H1 (cell line): ENCODE measurements around the gene SKA1. TPM values are rescaled to one million over a fixed set of nuclear protein-coding genes. Genes with fewer than 3 reads are reported as not detected.
A peak's percentile ranks its signal among the peaks of the same experiment; 100 is the strongest.

Source experiments
- CTCF ChIA-PET: fragments of 300-600 bp; sonication (Branson Sonifier 250); formaldehyde crosslinking; loops from one replicate; lab custom pipeline; 2021; ENCODE audit not compliant: partially characterized antibody; lab: Charles Lee
- POLR2A ChIA-PET: fragments of 300-600 bp; sonication (Branson Sonifier 250); formaldehyde crosslinking; loops from one replicate; lab custom pipeline; 2021; ENCODE audit warnings: inconsistent platforms; ENCODE audit not compliant: partially characterized antibody; lab: Charles Lee
- DNase-seq, 2 experiments: peaks; one replicate each; pipeline versions ENCODE4 v3.0.0 to v3.0.0-alpha.2; 2010 to 2022; ENCODE audit warnings: low spot score in 2 of 2, low read depth in 1 of 2, mixed read lengths in 1 of 2
- FAIRE-seq: peaks from 2 replicates; lab custom pipeline; 2011; peaks lifted over from hg19 to GRCh38; lab: Jason Lieb, UNC
- H2AFZ ChIP-seq: 2 replicates; pipeline ENCODE4 v1.8.1; 2012; ENCODE audit warnings: low read length, inconsistent platforms
- H2AK5ac ChIP-seq: 2 replicates; pipeline ENCODE4 v1.6.1; 2013; ENCODE audit warnings: low read depth, low read length
- H2BK120ac ChIP-seq: replicated peaks from 2 replicates; pipeline ENCODE3; 2013; ENCODE audit warnings: low read depth, low read length, inconsistent platforms
- H2BK12ac ChIP-seq: 2 replicates; pipeline ENCODE4 v1.6.1; 2013; ENCODE audit warnings: low read depth, low read length
- H2BK15ac ChIP-seq: 2 replicates; pipeline ENCODE4 v1.6.1; 2013; ENCODE audit warnings: low read length
- H2BK20ac ChIP-seq: 2 replicates; pipeline ENCODE4 v1.6.1; 2013; ENCODE audit warnings: low read length
- H2BK5ac ChIP-seq: 2 replicates; pipeline ENCODE4 v1.6.1; 2013; ENCODE audit warnings: low read depth, low read length
- H3K14ac ChIP-seq: 2 replicates; pipeline ENCODE4 v1.6.1; 2013; ENCODE audit warnings: inconsistent platforms; ENCODE audit not compliant: insufficient read length
- H3K18ac ChIP-seq: 2 replicates; pipeline ENCODE4 v1.6.1; 2013; ENCODE audit warnings: low read length; ENCODE audit errors: extremely low read depth
- H3K23ac ChIP-seq: 2 replicates; pipeline ENCODE4 v1.6.1; 2013; ENCODE audit warnings: inconsistent platforms; ENCODE audit not compliant: insufficient read length
- H3K23me2 ChIP-seq: 2 replicates; pipeline ENCODE4 v1.6.1; 2013; ENCODE audit warnings: low read depth, low read length
- H3K27ac ChIP-seq: 2 replicates; pipeline ENCODE4 v1.6.1; 2011; ENCODE audit warnings: low read depth, low read length, inconsistent platforms
- H3K27me3 ChIP-seq, 4 experiments: replicated peaks in 1 of 4; 1 replicate in 1 of 4; 2 replicates in 3 of 4; pipeline versions ENCODE4 v1.6.1 to v1.8.1; 2011 to 2013; ENCODE audit warnings: low read length in 3 of 4, mild to moderate bottlenecking in 3 of 4, inconsistent platforms in 2 of 4, mixed read lengths in 2 of 4, moderate library complexity in 1 of 4; ENCODE audit not compliant: control insufficient read depth in 3 of 4, insufficient read depth in 3 of 4; ENCODE audit errors: extremely low read depth in 1 of 4
- H3K36me3 ChIP-seq, 4 experiments: 2 replicates each; pipeline versions ENCODE4 v1.6.1 to v1.8.1; 2011 to 2013; ENCODE audit warnings: mild to moderate bottlenecking in 4 of 4, low read length in 3 of 4, moderate library complexity in 2 of 4, control low read depth in 1 of 4, inconsistent platforms in 1 of 4; ENCODE audit not compliant: insufficient read depth in 4 of 4, control insufficient read depth in 2 of 4
- H3K4ac ChIP-seq: replicated peaks from 2 replicates; pipeline ENCODE3; 2013; ENCODE audit warnings: low read length, low read depth, mixed read lengths, inconsistent platforms; ENCODE audit not compliant: insufficient read length
- H3K4me1 ChIP-seq, 4 experiments: replicated peaks in 1 of 4; 1 replicate in 1 of 4; 2 replicates in 3 of 4; pipeline versions ENCODE4 v1.6.1 to v1.8.1; 2011 to 2013; ENCODE audit warnings: low read length in 3 of 4, inconsistent platforms in 2 of 4, mixed read lengths in 1 of 4; ENCODE audit not compliant: insufficient read depth in 4 of 4, control insufficient read depth in 3 of 4
- H3K4me2 ChIP-seq, 2 experiments: 2 replicates each; pipeline versions ENCODE4 v1.6.1 to v1.8.1; 2011 to 2013; ENCODE audit warnings: low read depth in 2 of 2, low read length in 2 of 2, control low read depth in 1 of 2, inconsistent platforms in 1 of 2, mild to moderate bottlenecking in 1 of 2; ENCODE audit not compliant: insufficient read depth in 1 of 2
- H3K4me3 ChIP-seq, 4 experiments: fragments of 200-600, 300-600 bp in 1 of 4; sonication (generic), shearing (Covaris generic), sonication (Bioruptor Twin) in 1 of 4; 2 replicates each; pipeline versions ENCODE4 v1.5.1 to v1.8.1; 2011 to 2016; ENCODE audit warnings: low read length in 4 of 4, low read depth in 3 of 4, control low read depth in 2 of 4, inconsistent platforms in 2 of 4, mild to moderate bottlenecking in 2 of 4, mixed read lengths in 1 of 4, moderate library complexity in 1 of 4; ENCODE audit not compliant: insufficient read depth in 2 of 4; ENCODE audit errors: extremely low read depth in 1 of 4
- H3K56ac ChIP-seq: replicated peaks from 2 replicates; pipeline ENCODE3; 2013; ENCODE audit warnings: low read depth, mild to moderate bottlenecking, mixed read lengths, low read length, inconsistent platforms; ENCODE audit not compliant: insufficient read length
- H3K79me1 ChIP-seq: 2 replicates; pipeline ENCODE4 v1.6.1; 2013; ENCODE audit warnings: low read depth, low read length, control low read depth
- H3K79me2 ChIP-seq, 2 experiments: 2 replicates each; pipeline versions ENCODE4 v1.6.1 to v1.8.1; 2012 to 2013; ENCODE audit warnings: low read length in 2 of 2, mild to moderate bottlenecking in 2 of 2, inconsistent platforms in 1 of 2; ENCODE audit not compliant: insufficient read depth in 2 of 2, control insufficient read depth in 1 of 2
- H3K9ac ChIP-seq, 4 experiments: replicated peaks in 1 of 4; 1 replicate in 1 of 4; 2 replicates in 3 of 4; pipeline versions ENCODE4 v1.6.1 to v1.8.1; 2011 to 2013; ENCODE audit warnings: low read depth in 3 of 4, low read length in 3 of 4, control low read depth in 2 of 4, mild to moderate bottlenecking in 2 of 4, moderate library complexity in 2 of 4, inconsistent platforms in 1 of 4; ENCODE audit errors: extremely low read depth in 1 of 4
- H3K9me3 ChIP-seq, 2 experiments: 2 replicates each; pipeline versions ENCODE4 v1.6.1 to v1.8.1; 2012 to 2013; ENCODE audit warnings: mild to moderate bottlenecking in 2 of 2, moderate library complexity in 2 of 2, control low read depth in 1 of 2, inconsistent platforms in 1 of 2, low read depth in 1 of 2, low read length in 1 of 2, mixed read lengths in 1 of 2; ENCODE audit not compliant: insufficient read depth in 2 of 2
- H4K20me1 ChIP-seq, 2 experiments: replicated peaks in 1 of 2; 2 replicates each; pipeline versions ENCODE3 to v1.8.1; 2011 to 2013; ENCODE audit warnings: inconsistent platforms in 2 of 2, low read length in 2 of 2, mild to moderate bottlenecking in 1 of 2; ENCODE audit not compliant: insufficient read depth in 2 of 2, control insufficient read depth in 1 of 2
- H4K5ac ChIP-seq: 2 replicates; pipeline ENCODE4 v1.6.1; 2013; ENCODE audit warnings: low read length, low read depth, mixed read lengths, inconsistent platforms; ENCODE audit not compliant: insufficient read length
- H4K8ac ChIP-seq: 2 replicates; pipeline ENCODE4 v1.8.0; 2013; ENCODE audit warnings: mild to moderate bottlenecking, moderate library complexity, low read length, inconsistent platforms; ENCODE audit not compliant: insufficient read depth; ENCODE audit errors: extremely low read depth
- H4K91ac ChIP-seq: replicated peaks from 2 replicates; pipeline ENCODE3; 2013; ENCODE audit warnings: low read length, mixed read lengths, inconsistent platforms; ENCODE audit not compliant: insufficient read length
- BACH1 ChIP-seq: IDR thresholded peaks from 2 replicates; pipeline ENCODE4 v1.6.1; 2012; ENCODE audit warnings: low read length, improper control_type of control experiment
- SP1 ChIP-seq: IDR thresholded peaks from 2 replicates; pipeline ENCODE4 v1.6.1; 2011; ENCODE audit warnings: low read depth, low read length
- WGBS, 2 experiments: shearing (Covaris generic) in 1 of 2; methylation state at CpG; one replicate each; pipeline versions ENCODE4 v1.1.6 to v1.1.7; 2013 to 2015; ENCODE audit warnings: low lambda C conversion rate in 2 of 2, mixed read lengths in 2 of 2, inconsistent platforms in 1 of 2, low coverage in 1 of 2, missing lambda C conversion rate in 1 of 2; ENCODE audit not compliant: insufficient replicate concordance in 2 of 2, insufficient coverage in 1 of 2, insufficient read length in 1 of 2; ENCODE audit errors: extremely low coverage in 1 of 2, missing lambda C conversion rate in 1 of 2; 5-methylcytosine and 5-hydroxymethylcytosine counted together
- polyA plus RNA-seq, 7 experiments: library from polyadenylated mRNA; depleted of rRNA in 3 of 7; stranded (reverse) in 5 of 7; unstranded in 2 of 7; fragments of >200 nt in 5 of 7; fragments of 200-250 nt in 2 of 7; gene quantifications; 1 replicate in 5 of 7; 2 replicates in 1 of 7; 4 replicates in 1 of 7; pipeline versions ENCODE4 v1.2.1 to v1.2.3, GENCODE V29; 2011 to 2013; ENCODE audit warnings: missing spikeins in 2 of 7, mixed read lengths in 2 of 7
- total RNA-seq: library from RNA; stranded (reverse); fragmentation: NEBNext Ultra II Directional; extraction: Animal tissue kit (Norgen Biotek cat#: 25700); gene quantifications from 2 replicates; pipeline ENCODE4 v1.2.1, GENCODE V29; 2021

SKA1 gene
- total and polyA plus RNA-seq, 2 of the 8 experiments (the other 6 are each of a cell fraction or from before 2014, with no cell fraction given) = 8.6 to 22.9 TPM

DNA sequence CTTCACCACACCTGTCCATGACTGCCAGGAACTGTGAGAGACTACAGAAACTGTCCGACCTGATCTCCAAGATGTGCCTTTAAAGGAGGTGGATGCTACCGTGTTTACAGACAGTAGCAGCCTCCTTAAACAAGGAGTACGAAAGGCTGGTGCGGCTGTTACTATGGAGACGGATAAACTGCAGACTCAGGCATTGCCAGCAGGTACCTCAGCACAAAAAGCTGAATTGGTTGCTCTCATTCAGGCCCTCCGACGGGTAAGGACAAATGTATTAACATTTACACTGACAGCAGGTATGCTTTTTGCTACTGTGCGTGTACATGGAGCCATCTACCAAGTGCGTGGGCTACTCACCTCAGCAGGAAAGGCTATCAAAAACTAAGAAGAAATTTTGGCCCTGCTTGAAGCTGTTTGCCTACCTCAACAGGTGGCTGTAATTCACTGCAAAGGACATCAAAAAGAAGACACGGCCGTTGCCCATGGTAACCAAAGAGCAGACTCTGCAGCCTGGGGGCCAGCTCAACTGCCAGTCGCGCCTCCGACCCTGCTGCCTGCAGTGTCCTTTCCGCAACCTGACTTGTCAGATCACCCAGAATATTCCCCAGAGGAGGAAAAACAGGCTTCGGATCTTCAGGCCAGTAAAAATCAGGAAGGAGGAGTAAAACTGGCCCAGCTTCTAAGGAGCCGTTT, 30.9 kb downstream of the SKA1 start:
- CTCF ChIA-PET = interaction anchor here (0.6 to 2.4 kb wide), 4 partner anchors 23 to 141 kb away, joined by 3 to 11 read pairs (median 6); no protein-coding TSS in a partner anchor
- POLR2A ChIA-PET = interaction anchor here (1.0 kb wide), 1 partner anchor 31 kb away, joined by 4 read pairs; the partner anchor contains the start of gene SKA1
- H2BK20ac ChIP-seq = no peak overlapping the region

More for the DNA sequence above, 30.9 kb downstream of the SKA1 start:
- Histone ChIP-seq H3K23ac (no peak overlapping the region), H3K79me2 (no peaks in the 10 kb centered on the region), H3K79me1 (no peaks in the 10 kb centered on the region), H3K9me3 (no peaks in the 10 kb centered on the region), H3K9ac (peak overlapping the region in 2 of 4 experiments; percentile 15 to 23; a peak in 2 of 7 replicates), H2AK5ac (no peak overlapping the region), H3K27me3 (peaks cover 2 to 27% (median 15%) of the 10 kb centered on the region in 4 experiments; a peak in 5 of 7 replicates), H3K4me2 (peak overlapping the region in 1 of 2 experiments; percentile 46; a peak in 3 of 4 replicates), H3K18ac (no peak overlapping the region), H2BK15ac (no peak overlapping the region), H2BK5ac (no peak overlapping the region), H2AFZ (no peak overlapping the region), H3K36me3 (no peaks in the 10 kb centered on the region), H4K5ac (no peak overlapping the region), H3K4me3 (no peak overlapping the region), H4K20me1 (no peaks in the 10 kb centered on the region), H3K56ac (no peak overlapping the region), H3K4me1 (peaks cover 2 to 37% (median 27%) of the 10 kb centered on the region in 4 experiments; a peak in 6 of 7 replicates), H3K23me2 (no peaks in the 10 kb centered on the region), H3K27ac (no peak overlapping the region), H3K14ac (no peak overlapping the region), H2BK12ac (no peak overlapping the region), H2BK120ac (no peak overlapping the region), H3K4ac (no peak overlapping the region), H4K91ac (no peak overlapping the region), H4K8ac (no peak overlapping the region)
- DNase-seq (peak in 1 of 2 experiments; percentile 56), FAIRE-seq (peak; percentile 48)
- peak; percentile 37; the same call in 1 of the 2 replicates for TF ChIP-seq BACH1
- TF ChIP-seq SP1 = no peak
- WGBS, 2 experiments = 67% methylated on average over 17 of the region's 17 CpGs; no CpG with 5 or more reads in 1 of the 2 experiments
